ENCODE data around the gene RAB6D.
"Not testable (repeated sequence)": the region's sequence is repeated elsewhere in the genome, so short reads cannot be mapped to it uniquely, and the experiment has no call there.

RAB6D gene

GRCh38 chr2:131363703-131364186, at the start of gene RAB6D:
Gene RAB6D, minus strand, starts transcription at chr2:131364168. Its CDS starts 448 bp downstream, at chr2:131363720.
- DNase-seq (ENCODE audit: insufficient read length, low spot score); FAIRE-seq: not testable (repeated sequence)

- peak; percentile 40 for DNase-seq (ENCODE audit: insufficient read length, low spot score)
- no peak for TF ChIP-seq POLR2A (IDR thresholded peaks at IDR 0.05; ENCODE audit: low read depth, low read length)
- FAIRE-seq, result peak; percentile 86
Observed at GRCh38 chr2:131413148-131413747, 49.3 kb upstream of the RAB6D start.

- FAIRE-seq (no peak), DNase-seq (ENCODE audit: insufficient read length, low spot score) (no peak)
- TF ChIP-seq POLR2A (IDR thresholded peaks at IDR 0.05; ENCODE audit: low read depth, low read length), result no peak
Observed at GRCh38 chr2:131410173-131410572, 46.2 kb upstream of the RAB6D start.

- DNase-seq (ENCODE audit: insufficient read length, low spot score) (no peak), FAIRE-seq (no peak)
- TF ChIP-seq POLR2A (IDR thresholded peaks at IDR 0.05; ENCODE audit: low read depth, low read length), result no peak
Observed at GRCh38 chr2:131408778-131409177, 44.8 kb upstream of the RAB6D start.

GRCh38 chr2:131408207-131408606, 44.2 kb upstream of the RAB6D start:
- no peak for TF ChIP-seq POLR2A (IDR thresholded peaks at IDR 0.05; ENCODE audit: low read depth, low read length)
- DNase-seq (ENCODE audit: insufficient read length, low spot score), result no peak
- FAIRE-seq, result no peak

- no peak for TF ChIP-seq POLR2A (IDR thresholded peaks at IDR 0.05; ENCODE audit: low read depth, low read length)
- FAIRE-seq (no peak), DNase-seq (ENCODE audit: insufficient read length, low spot score) (no peak)
Observed at GRCh38 chr2:131404753-131405152, 40.8 kb upstream of the RAB6D start.

GRCh38 chr2:131402320-131403039, 38.5 kb upstream of the RAB6D start:
- FAIRE-seq (no peak), DNase-seq (ENCODE audit: insufficient read length, low spot score) (no peak)
- TF ChIP-seq POLR2A (IDR thresholded peaks at IDR 0.05; ENCODE audit: low read depth, low read length), result no peak

- no peak for FAIRE-seq
- no peak for DNase-seq (ENCODE audit: insufficient read length, low spot score)
- no peak for TF ChIP-seq POLR2A (IDR thresholded peaks at IDR 0.05; ENCODE audit: low read depth, low read length)
Observed at GRCh38 chr2:131400849-131401248, 36.9 kb upstream of the RAB6D start.

GRCh38 chr2:131400441-131400840, 36.5 kb upstream of the RAB6D start:
- not testable (repeated sequence) for DNase-seq (ENCODE audit: insufficient read length, low spot score); FAIRE-seq

- not testable (repeated sequence) for FAIRE-seq; DNase-seq (ENCODE audit: insufficient read length, low spot score)
Observed at GRCh38 chr2:131396209-131396608, 32.2 kb upstream of the RAB6D start.

GRCh38 chr2:131395024-131395645, 31.2 kb upstream of the RAB6D start:
- not testable (repeated sequence) for FAIRE-seq; DNase-seq (ENCODE audit: insufficient read length, low spot score)

- TF ChIP-seq POLR2A (IDR thresholded peaks at IDR 0.05; ENCODE audit: low read depth, low read length), result no peak
- FAIRE-seq (no peak), DNase-seq (ENCODE audit: insufficient read length, low spot score) (no peak)
Observed at GRCh38 chr2:131394147-131394931, 30.4 kb upstream of the RAB6D start.

GRCh38 chr2:131391953-131392352, 28.0 kb upstream of the RAB6D start:
- DNase-seq (ENCODE audit: insufficient read length, low spot score); FAIRE-seq: not testable (repeated sequence)

GRCh38 chr2:131391471-131391870, 27.5 kb upstream of the RAB6D start:
- not testable (repeated sequence) for FAIRE-seq; DNase-seq (ENCODE audit: insufficient read length, low spot score)

- not testable (repeated sequence) for FAIRE-seq; DNase-seq (ENCODE audit: insufficient read length, low spot score)
Observed at GRCh38 chr2:131390495-131391130, 26.6 kb upstream of the RAB6D start.
